ENCODE results near the gene MUC5AC.

The MUC5AC gene

DNA sequence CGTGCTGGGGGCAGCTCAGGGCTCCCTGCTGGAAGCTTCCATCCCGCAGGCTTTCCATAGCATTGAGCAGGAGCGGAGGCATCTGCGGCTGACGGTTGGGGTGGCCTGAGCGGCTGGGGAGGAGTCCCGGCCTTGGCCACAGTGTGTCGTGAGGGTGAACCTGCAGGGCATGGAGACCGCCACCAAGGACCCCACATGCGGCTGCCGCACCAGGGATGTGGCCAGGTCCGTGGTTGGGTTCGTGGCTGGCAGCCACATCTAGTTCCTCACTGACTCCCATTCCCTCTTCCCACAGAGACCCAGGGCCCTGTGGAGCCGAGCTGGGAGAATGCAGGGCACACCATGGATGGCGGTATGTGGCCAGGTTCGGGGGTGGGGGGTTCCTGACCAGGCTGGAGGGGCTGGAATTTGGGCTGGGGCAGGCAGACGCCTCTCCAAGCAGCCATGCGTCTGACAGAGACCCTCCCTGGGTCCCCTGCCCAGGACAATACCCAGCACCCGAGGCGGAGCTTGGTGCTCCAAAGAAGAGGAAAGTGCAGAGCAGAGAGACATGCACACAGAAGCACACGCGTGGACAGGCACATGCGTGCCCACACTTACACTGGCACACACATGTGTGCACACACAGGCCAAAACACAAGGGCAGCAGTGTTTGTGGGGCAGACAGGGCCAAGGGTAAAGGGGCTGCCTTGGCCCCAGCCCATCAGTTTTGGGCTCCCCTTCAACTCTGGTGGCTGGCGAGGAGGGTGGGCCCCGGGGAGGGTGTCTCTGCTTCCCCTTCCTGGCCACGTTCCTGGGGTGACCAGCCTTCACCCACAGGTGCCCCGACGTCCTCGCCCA lies 67.9 kb downstream of the MUC5AC start:
- no peak for DNase-seq (ENCODE audit: low read depth)

DNA sequence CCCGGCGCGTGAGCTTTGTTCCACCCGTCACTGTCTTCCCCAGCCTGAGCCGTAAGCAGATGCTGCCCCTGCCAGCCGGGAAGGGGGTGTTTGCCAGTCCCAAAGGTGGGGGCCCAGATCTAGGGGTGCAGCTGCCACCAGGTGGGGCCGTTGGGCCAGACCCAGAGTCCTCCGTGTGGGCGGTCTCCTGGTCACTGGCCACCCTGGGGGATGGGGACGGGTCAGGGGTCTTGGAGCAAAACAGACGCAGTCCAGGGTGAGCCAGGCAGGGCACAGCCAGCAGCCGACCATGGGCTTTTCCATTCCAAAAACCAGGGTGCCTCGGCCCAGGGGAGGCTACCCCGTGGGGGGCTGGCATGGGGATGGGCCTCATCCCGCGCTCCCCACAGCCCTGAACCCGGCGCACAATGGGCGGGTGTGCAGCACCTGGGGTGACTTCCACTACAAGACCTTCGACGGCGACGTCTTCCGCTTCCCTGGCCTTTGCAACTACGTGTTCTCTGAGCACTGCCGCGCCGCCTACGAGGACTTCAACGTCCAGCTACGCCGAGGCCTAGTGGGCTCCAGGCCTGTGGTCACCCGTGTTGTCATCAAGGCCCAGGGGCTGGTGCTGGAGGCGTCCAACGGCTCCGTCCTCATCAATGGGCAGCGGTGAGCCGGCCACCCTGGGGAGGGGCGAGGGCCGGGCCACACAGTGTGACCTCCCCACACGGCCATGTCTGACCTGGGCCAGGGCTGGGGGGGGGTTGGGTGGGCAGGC lies 68.7 kb downstream of the MUC5AC start:
- DNase-seq (ENCODE audit: low read depth) = no peak

DNA sequence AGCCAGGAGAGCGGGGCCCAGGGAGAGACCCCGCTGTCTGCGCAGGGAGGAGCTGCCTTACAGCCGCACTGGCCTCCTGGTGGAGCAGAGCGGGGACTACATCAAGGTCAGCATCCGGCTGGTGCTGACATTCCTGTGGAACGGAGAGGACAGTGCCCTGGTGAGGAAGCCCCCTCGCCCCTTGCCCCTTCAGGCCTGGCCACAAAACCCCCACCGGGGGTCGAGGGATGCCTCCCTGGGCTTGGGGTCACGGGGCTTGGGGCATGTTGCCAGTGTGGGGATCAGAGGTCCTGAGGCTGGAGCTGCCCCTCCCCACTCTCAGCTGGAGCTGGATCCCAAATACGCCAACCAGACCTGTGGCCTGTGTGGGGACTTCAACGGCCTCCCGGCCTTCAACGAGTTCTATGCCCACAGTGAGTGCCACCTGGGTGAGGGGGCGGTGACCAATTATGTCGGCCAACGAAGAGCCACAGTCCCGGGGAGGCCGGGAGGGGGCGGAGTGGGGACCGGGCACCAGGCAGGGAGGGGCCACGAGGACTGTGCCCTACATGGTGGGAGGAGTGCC lies 69.3 kb downstream of the MUC5AC start:
- DNase-seq (ENCODE audit: low read depth) = no peak

DNA sequence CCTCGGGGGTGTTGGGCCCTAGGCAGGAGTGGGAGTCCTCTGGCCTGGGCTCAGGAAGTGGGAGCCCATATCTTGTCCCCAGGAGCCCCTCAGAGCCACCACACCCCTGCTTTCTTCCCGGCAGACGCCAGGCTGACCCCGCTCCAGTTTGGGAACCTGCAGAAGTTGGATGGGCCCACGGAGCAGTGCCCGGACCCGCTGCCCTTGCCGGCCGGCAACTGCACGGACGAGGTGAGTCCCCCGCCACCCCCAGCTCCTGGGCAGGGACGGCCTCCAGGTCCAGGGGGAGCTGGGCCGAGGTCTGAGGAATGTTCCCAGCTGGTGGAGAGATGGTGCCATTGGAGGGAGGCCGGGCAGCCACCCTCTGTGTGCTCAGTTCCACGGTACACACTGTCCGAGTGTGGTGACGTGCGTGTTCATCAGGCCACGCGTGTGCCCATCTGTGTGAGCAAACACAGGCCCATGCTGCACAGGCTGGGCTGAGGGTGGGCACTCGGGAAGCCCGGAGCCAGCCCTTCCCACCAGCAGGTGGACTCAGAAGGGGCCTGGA lies 69.9 kb downstream of the MUC5AC start:
- no peak for DNase-seq (ENCODE audit: low read depth)

DNA sequence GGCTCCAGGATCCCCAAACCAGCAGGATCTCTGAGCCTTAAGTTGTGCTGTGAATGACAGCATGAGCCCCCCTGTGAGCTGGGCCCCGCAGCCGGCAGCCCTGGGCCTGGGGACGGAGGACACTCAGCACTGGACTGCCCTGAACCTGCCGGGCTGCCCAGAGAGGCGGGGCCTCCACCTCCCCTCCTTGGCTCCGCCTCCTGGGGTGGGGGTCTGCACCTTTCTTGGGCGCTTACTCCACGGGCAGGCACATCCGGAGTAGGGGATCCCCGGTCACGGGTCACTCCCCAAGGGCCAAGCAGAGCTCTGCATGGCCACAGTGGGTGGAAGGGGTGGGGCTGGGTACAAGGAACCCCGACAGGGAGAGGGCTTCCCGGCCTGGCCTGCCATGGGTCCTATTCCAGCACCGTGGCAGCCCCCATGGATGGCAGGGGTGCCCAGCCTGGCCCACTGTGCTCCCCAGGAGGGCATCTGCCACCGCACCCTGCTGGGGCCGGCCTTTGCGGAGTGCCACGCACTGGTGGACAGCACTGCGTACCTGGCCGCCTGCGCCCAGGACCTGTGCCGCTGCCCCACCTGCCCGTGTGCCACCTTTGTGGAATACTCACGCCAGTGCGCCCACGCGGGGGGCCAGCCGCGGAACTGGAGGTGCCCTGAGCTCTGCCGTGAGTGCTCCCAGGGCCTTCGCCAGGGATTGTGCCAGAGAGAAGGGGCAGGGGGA lies 70.5 kb downstream of the MUC5AC start:
- no peak for DNase-seq (ENCODE audit: low read depth)

DNA sequence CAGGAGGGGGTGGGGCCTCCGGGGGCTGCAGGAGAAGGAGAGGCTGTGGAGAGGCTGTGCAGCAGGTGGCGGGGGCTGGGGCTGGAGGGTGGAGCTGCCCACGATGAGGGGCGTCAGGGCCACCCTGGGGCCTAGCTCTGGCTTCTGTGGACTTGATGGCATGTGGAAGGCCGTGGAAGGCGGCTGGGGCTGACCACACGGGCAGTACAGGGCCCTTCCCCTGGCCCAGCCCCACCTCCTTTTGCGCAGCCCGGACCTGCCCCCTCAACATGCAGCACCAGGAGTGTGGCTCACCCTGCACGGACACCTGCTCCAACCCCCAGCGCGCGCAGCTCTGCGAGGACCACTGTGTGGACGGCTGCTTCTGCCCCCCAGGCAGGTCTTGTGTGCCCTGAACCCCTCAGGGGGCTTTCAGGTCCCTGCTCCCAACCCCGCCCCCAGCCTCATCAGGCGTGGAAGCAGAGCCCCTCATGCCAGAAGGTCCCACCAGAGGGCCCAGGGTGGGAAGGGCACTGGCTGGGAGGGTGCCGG lies 71.2 kb downstream of the MUC5AC start:
- no peak for DNase-seq (ENCODE audit: low read depth)

DNA sequence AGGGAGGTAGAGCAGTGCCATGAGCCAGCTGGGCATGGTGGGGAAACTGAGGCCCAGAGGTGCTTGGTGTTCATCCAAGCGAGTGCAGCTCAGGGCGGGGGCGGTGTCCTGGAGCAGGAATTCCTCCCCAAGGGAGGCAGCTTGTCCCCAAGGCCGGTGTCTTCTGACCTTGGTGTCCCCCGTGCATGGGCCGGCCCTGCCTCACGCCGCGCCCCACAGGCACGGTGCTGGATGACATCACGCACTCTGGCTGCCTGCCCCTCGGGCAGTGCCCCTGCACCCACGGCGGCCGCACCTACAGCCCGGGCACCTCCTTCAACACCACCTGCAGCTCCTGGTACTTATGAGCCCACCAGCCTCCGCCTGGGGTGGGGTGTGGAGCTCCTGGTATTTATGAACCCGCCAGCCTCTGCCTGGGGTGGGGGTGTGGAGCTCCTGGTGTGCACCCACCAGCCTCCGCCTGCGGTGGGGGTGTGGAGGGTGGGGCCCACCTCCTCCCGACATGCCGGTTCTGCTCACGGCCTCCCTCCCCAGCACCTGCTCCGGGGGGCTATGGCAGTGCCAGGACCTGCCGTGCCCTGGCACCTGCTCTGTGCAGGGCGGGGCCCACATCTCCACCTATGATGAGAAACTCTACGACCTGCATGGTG lies 71.8 kb downstream of the MUC5AC start:
- DNase-seq (ENCODE audit: low read depth) = no peak

DNA sequence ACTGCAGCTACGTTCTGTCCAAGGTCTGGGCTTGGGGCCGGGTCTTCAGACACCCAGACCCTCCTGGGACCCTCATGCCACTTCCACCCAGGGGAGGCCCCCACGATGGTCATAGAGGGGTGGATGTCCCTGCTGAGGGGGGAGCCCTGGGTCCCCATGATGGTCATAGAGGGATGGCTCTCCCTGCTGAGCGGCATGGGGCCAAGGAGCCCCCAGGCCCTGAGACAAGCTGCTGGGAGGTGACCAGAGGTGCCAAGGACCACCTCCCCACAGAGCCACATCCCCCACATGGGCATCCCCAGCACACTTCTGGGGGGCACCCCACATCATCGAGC lies 72.3 kb downstream of the MUC5AC start:
- DNase-seq (ENCODE audit: low read depth) = no peak

DNA sequence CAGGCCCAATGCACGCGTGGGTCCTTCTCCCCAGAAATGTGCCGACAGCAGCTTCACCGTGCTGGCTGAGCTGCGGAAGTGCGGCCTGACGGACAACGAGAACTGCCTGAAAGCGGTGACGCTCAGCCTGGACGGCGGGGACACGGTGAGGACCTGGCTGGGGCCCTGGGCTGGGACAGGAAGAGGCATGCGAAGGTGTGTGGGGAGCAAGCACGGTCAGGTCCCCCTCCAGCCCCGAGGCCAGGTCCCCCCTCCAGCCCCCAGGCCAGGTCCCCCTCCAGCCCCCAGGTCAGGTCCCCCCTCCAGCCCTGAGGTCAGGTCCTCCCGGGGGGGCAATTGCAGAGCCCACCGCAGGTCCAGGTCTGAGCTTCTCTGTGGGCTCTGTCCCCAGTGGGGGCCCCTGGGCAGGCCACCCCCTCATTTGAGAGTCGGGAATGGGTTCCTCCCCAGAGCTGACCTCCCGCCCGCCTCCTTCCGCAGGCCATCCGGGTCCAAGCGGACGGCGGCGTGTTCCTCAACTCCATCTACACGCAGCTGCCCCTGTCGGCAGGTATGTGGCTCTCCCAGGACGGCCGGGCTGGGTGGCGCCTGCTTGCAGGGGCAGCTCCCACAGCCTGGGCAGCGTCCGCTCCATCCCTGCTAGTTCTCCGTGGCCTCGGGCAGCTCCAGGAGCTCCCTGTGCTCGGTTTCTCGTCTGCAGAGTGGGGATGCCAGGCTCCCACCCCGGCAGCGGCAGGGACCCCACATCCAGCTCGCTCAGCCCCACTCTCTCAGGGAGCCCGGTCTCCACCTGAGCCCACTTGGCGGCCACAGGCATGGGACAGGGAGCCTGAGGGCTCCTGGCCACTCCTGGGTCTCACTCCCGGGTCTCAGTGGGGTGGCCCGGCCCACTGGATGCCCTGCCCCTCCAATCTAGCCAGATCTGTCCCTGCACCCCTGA lies 73.0 kb downstream of the MUC5AC start:
- no peak for DNase-seq (ENCODE audit: low read depth)

DNA sequence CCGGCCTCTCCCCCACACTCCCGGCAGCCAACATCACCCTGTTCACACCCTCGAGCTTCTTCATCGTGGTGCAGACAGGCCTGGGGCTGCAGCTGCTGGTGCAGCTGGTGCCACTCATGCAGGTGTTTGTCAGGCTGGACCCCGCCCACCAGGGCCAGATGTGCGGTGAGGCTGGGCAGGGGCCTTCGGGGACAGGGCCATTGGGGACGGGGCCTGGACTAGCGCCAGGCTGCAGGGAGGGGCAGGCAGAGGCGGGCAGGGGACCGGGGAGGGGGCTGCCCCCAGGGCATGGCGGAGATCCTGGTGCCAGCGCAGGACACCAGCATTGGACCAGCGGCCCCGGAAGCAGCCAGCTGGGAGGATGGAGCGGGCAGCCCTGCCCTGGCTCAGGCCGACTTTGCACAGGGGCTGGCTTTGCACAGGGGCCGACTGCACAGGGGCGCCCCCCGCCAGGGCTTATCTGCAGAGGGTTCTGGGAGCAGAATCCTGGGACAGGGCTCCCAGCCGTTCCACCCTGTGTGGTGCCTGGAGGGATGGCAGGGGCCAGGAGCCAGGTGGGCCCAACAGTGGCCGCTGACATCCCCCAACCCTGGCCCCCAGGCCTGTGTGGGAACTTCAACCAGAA lies 73.8 kb downstream of the MUC5AC start:
- no peak for DNase-seq (ENCODE audit: low read depth)

DNA sequence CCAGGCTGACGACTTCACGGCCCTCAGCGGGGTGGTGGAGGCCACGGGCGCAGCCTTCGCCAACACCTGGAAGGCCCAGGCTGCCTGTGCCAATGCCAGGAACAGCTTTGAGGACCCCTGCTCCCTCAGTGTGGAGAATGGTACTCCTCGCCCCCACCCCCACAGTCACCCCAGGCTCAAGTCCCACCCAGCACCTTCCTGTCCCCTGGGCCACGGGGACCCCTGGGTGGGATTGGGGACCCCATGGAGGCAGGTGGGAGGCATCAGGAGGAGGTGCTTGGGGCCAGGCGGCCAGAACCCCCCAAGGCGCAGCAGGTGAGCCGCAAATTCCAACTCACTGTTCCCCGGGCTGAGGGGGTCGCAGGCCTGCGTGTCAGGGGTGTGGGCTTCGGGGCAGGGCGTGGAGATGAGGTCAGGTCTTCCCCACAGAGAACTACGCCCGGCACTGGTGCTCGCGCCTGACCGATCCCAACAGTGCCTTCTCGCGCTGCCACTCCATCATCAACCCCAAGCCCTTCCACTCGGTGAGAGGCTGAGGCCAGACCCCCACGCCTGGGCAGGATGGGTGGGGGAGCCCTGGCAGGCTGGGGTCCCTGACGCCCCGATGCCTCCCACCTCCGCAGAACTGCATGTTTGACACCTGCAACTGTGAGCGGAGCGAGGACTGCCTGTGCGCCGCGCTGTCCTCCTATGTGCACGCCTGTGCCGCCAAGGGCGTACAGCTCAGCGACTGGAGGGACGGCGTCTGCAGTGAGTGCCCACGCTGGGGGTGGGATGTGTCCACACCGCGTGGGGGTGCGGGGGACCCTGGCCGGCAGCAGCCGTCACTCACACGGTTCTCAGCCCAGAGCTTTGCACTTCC lies 74.5 kb downstream of the MUC5AC start:
- DNase-seq (ENCODE audit: low read depth) = no peak

DNA sequence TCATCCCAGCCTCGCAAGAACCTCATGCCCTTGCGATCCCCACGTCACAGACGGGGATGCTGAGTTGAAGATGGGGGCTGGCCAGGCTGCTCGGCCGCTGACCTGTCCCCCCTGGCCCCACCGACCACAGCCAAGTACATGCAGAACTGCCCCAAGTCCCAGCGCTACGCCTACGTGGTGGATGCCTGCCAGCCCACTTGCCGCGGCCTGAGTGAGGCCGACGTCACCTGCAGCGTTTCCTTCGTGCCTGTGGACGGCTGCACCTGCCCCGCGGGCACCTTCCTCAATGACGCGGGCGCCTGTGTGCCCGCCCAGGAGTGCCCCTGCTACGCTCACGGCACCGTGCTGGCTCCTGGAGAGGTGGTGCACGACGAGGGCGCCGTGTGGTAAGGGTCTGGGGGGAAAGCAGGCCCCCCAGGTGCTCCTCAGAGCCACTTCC lies 75.1 kb downstream of the MUC5AC start:
- DNase-seq (ENCODE audit: low read depth) = no peak

DNA sequence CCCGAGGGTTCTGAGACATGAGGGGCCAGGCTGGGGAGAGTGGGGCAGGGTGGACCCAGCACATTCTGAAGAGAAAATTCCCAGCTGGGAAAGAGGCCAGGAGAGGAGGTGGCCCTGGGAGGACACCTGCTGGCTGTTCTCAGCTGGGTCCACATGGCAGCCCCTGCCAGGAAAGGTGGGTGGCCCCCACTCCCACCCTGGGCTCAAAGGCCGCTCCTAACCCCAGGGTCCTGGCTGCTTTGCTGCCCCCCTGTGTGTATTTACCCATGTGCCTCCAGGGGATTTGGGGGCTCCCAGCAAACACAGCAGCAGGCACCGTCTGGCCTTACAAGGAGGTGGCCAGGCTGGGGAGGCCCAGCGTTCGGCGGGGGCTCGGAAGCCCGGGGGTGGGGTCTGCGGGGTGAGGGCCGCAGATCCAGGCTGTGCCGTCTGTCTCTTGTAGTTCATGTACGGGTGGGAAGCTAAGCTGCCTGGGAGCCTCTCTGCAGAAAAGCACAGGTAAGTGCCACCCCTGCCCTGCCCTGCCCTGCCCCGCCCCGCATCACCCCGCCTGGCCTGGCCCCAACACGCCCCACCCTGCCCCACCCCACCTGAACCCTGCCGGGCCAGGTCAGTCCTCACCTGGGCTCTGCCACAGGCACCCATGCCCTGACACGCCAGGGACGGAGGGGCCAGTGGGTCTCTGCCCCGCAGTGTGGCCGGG lies 75.7 kb downstream of the MUC5AC start:
- DNase-seq (ENCODE audit: low read depth) = no peak

DNA sequence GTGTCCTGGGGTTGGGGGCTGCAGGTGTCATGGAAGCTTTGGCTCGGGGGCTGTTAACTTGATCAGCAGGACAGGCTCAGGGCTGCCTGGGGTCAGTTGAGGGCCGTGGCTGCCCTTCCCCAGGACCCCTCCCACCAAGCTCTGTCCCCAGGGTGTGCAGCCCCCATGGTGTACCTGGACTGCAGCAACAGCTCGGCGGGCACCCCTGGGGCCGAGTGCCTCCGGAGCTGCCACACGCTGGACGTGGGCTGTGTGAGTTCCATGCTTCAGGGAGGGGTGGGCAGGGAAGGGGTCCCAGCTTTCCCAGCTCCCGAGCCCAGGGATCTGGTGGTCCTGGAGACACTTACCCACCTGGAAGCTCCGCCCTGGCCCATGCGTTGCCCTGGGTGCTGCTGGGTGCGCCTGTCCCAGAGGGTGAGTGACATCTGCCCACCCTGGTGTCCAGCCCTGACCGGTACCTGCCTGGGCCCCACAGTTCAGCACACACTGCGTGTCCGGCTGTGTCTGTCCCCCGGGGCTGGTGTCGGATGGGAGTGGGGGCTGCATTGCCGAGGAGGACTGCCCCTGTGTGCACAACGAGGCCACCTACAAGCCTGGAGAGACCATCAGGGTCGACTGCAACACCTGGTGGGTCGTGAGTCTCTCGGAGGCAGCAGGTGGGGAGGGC lies 76.4 kb downstream of the MUC5AC start:
- DNase-seq (ENCODE audit: low read depth) = no peak

DNA sequence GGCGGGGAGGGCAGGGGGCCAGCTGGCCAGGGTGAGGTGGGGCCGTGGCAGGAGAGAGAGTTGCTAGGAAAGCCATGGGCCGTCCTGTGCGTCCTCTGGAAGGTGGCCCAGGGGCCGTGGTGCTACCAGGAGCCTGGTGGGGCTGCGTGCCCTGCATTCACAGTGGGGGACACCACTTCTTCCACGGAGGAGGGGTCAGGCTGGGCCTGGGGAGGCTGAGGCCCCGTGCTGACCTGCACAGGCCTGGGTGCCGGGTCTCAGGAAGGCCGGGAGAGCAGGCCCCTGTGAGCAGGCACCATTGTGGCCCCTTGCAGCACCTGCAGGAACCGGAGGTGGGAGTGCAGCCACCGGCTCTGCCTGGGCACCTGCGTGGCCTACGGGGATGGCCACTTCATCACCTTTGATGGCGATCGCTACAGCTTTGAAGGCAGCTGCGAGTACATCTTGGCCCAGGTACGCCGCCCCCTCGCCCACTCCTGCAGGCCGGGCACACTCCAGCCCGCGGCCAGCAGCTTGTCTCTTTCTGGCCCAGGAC lies 77.1 kb downstream of the MUC5AC start:
- DNase-seq (ENCODE audit: low read depth) = no peak

DNA sequence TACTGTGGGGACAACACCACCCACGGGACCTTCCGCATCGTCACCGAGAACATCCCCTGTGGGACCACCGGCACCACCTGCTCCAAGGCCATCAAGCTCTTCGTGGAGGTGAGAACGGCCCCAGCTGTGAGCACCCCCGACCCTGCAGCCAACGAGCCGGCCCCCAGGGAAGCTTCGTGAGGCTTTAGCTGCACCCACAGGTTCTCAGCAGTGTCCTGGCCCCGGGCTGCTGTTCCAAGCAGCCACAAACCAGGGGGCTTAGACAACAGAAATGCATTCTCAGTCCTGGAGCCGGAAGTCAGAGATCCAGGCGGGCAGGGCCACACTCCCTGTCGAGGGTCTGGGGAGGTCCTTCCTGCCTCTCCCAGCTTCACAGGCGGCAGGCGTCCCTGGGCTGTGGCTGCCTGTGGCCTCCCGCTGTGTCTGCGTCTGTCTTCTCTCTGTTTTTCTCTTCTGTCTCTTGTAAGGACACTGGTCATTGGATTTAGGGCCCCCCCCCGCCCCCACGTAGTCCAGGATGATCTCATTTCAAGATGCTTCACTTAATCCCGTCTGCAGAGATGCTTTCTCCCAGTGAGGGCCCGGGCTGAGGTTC lies 77.7 kb downstream of the MUC5AC start:
- no peak for DNase-seq (ENCODE audit: low read depth)

DNA sequence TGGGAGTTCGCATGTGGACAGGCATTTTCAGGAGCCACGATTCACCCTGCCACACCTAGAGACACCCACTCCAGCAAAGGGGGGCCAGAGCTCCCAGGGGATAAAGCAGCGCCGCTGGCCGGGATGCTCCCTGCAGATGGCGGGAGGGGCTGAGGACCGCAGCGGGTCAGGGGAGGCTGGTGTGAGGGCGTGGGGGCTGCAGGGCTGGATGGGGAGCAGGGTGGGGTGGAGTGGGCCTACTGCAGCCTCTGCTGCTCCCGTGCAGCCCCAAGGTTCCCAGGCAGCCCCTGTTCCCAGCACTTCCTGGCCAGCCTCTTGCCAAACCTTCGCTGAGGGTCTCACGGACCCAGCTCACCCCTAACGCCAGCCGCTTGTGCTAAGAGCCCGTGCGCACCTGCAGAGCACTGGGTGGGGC lies 78.2 kb downstream of the MUC5AC start:
- DNase-seq (ENCODE audit: low read depth) = no peak
